Esophagus muscularis mucosa (tissue), 4 donors: ENCODE data around the gene NECTIN1. TPM values are rescaled to one million over a fixed set of nuclear protein-coding genes. Genes with fewer than 3 reads are reported as not detected.

Source experiments
- DNase-seq: peaks from one replicate; pipeline ENCODE4 v3.0.0-alpha.2; 2017; ENCODE audit errors: extremely low spot score
- H3K27ac ChIP-seq, 4 donors: fragments of 200-600 bp; sonication (generic); replicated peaks in 1 of 4; 1 replicate in 3 of 4; 2 replicates in 1 of 4; pipeline ENCODE4 v1.5.1; 2016 to 2019; ENCODE audit warnings: mild to moderate bottlenecking in 1 of 4
- H3K27me3 ChIP-seq, 4 donors: fragments of 200-600 bp; sonication (generic); one replicate each; pipeline versions ENCODE4 v1.5.1 to v1.6.0; 2016 to 2019
- H3K36me3 ChIP-seq, 4 donors: fragments of 200-600 bp; sonication (generic); one replicate each; pipeline ENCODE4 v1.5.1; 2016 to 2019
- H3K4me1 ChIP-seq, 4 donors: fragments of 200-600 bp; sonication (generic); one replicate each; pipeline ENCODE4 v1.5.1; 2016 to 2019
- H3K4me3 ChIP-seq, 4 donors: fragments of 200-600 bp; sonication (generic); 1 replicate in 2 of 4; 2 replicates in 2 of 4; pipeline ENCODE4 v1.5.1; 2016 to 2019; ENCODE audit warnings: mild to moderate bottlenecking in 4 of 4, moderate library complexity in 1 of 4
- H3K9me3 ChIP-seq, 4 donors: fragments of 200-600 bp; sonication (generic); 1 replicate in 3 of 4; 2 replicates in 1 of 4; pipeline ENCODE4 v1.5.1; 2016 to 2019
- EP300 ChIP-seq: sonication (generic); formaldehyde crosslinking; IDR thresholded peaks from one replicate; pipeline ENCODE4 v1.6.1; 2017; ENCODE audit warnings: antibody characterized with exemption
- POLR2A ChIP-seq: fragments of 450-650 bp; IDR thresholded peaks from one replicate; pipeline ENCODE4 v1.6.1; 2017; ENCODE audit warnings: antibody characterized with exemption, moderate library complexity, mild to moderate bottlenecking, low read depth
- POLR2AphosphoS5 ChIP-seq, 2 donors: sonication (generic); formaldehyde crosslinking; IDR thresholded peaks; one replicate each; pipeline ENCODE4 v1.6.1; 2017; ENCODE audit warnings: antibody characterized with exemption in 2 of 2
- WGBS: methylation state at CpG from one replicate; pipeline ENCODE4 v1.1.5; 2018; 5-methylcytosine and 5-hydroxymethylcytosine counted together
- intact Hi-C: fragments of 100-400 bp; cut with DNase I; formaldehyde crosslinking; loops from one replicate; pipeline ENCODE4 v1.15.1; 2023
- total RNA-seq, 4 donors: library from RNA; depleted of rRNA; stranded (reverse); fragments of >200 nt; gene quantifications; one replicate each; pipeline versions ENCODE4 v1.1.0 to v1.2.1, GENCODE V29; 2016
- TF ChIP-seq, protein P1 (sequence below), 3 experiments: fragments of 200-600 bp in 2 of 3; fragments of 450-650 bp in 1 of 3; sonication (generic) in 2 of 3; IDR thresholded peaks; one replicate each; pipeline ENCODE4 v1.5.1; 2017 to 2019; ENCODE audit warnings: antibody characterized with exemption in 3 of 3, mild to moderate bottlenecking in 2 of 3, moderate library complexity in 1 of 3

The NECTIN1 gene
- total RNA-seq, 4 donors from 2014 or later = 1.7 to 4.0 (median 2.5) TPM

DNA sequence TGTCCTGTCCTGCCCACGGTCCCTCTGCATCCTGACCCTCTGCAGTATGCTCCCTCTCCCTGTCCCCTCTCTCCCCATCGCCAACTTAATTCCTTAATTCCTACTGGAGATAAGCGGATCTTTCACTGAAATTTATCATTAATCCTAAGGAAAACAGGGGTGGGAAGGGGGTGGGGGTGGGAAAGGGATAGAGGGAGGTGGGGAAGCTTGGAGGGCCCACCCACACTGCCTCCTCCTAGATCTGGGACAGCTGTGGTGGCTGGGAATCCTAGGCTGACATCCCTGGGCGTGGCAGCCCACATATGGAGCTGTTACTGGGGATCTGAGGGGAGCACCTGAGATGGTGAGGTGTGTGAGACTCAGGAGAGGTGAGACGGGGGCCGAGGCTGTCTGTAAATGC is 14.4 kb downstream of the NECTIN1 start:
- DNase-seq = no peak
- Histone ChIP-seq H3K4me3 (no peak overlapping the region), H3K36me3 (no peaks in the 10 kb centered on the region), H3K27ac (no peak overlapping the region), H3K9me3 (no peaks in the 10 kb centered on the region), H3K27me3 (no peaks in the 10 kb centered on the region), H3K4me1 (no peaks in the 10 kb centered on the region)
- 85% methylated on average over 6 of the region's 6 CpGs for WGBS
- TF ChIP-seq, protein P1, sequence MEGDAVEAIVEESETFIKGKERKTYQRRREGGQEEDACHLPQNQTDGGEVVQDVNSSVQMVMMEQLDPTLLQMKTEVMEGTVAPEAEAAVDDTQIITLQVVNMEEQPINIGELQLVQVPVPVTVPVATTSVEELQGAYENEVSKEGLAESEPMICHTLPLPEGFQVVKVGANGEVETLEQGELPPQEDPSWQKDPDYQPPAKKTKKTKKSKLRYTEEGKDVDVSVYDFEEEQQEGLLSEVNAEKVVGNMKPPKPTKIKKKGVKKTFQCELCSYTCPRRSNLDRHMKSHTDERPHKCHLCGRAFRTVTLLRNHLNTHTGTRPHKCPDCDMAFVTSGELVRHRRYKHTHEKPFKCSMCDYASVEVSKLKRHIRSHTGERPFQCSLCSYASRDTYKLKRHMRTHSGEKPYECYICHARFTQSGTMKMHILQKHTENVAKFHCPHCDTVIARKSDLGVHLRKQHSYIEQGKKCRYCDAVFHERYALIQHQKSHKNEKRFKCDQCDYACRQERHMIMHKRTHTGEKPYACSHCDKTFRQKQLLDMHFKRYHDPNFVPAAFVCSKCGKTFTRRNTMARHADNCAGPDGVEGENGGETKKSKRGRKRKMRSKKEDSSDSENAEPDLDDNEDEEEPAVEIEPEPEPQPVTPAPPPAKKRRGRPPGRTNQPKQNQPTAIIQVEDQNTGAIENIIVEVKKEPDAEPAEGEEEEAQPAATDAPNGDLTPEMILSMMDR (IDR thresholded peaks at IDR 0.05) = no peak
- TF ChIP-seq EP300 (no peak), POLR2A (no peak), POLR2AphosphoS5 (IDR thresholded peaks at IDR 0.05) (no peak)
- intact Hi-C loops = no loop called here

DNA sequence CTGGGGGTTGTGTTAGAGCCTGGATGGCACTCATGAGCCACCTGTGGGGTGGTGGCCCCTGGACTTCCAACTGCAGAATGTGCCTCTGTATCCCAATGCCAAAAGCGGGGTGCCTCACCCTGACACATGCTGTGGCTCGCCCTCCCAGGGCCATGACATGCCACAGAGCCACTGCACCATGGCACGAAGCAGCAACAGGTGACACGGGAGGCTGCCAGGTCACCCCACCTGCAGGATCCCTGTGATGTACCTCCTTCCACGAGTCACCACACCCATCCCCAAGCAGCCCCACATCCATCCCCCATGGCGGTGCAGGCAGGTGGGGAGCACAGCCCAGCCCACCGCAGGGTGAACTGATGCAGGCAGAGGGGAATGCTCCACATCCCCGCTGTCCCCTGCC is 14.8 kb downstream of the NECTIN1 start:
- no peak overlapping the region for H3K27ac ChIP-seq
- no peaks in the 10 kb centered on the region for H3K9me3 ChIP-seq
- TF ChIP-seq EP300 (no peak), POLR2A (no peak), POLR2AphosphoS5 (IDR thresholded peaks at IDR 0.05) (no peak)
- TF ChIP-seq, protein P1 (IDR thresholded peaks at IDR 0.05) = no peak
- no peak overlapping the region for H3K4me3 ChIP-seq
- H3K36me3 ChIP-seq = no peaks in the 10 kb centered on the region
- WGBS = 92% methylated on average over 8 of the region's 8 CpGs
- no peaks in the 10 kb centered on the region for H3K27me3 ChIP-seq
- intact Hi-C loops = no loop called here
- no peak for DNase-seq
- H3K4me1 ChIP-seq = no peaks in the 10 kb centered on the region

GRCh38 chr11:119713359-119714040 is 15.5 kb downstream of the NECTIN1 start:
- no peak overlapping the region for H3K4me3 ChIP-seq
- no peak overlapping the region for H3K27ac ChIP-seq
- TF ChIP-seq POLR2A (no peak), EP300 (no peak), POLR2AphosphoS5 (IDR thresholded peaks at IDR 0.05) (no peak)
- TF ChIP-seq, protein P1 (IDR thresholded peaks at IDR 0.05) = no peak
- H3K9me3 ChIP-seq = no peaks in the 10 kb centered on the region
- DNase-seq = no peak
- WGBS = 80% methylated on average over 9 of the region's 9 CpGs
- H3K27me3 ChIP-seq = no peaks in the 10 kb centered on the region
- no peaks in the 10 kb centered on the region for H3K36me3 ChIP-seq
- no peaks in the 10 kb centered on the region for H3K4me1 ChIP-seq
- intact Hi-C loops = no loop called here

GRCh38 chr11:119712459-119713358 is 16.3 kb downstream of the NECTIN1 start:
- Histone ChIP-seq H3K9me3 (no peaks in the 10 kb centered on the region), H3K4me1 (no peaks in the 10 kb centered on the region), H3K27ac (no peak overlapping the region), H3K36me3 (no peaks in the 10 kb centered on the region), H3K4me3 (no peak overlapping the region), H3K27me3 (no peaks in the 10 kb centered on the region)
- intact Hi-C loops = no loop called here
- no peak for TF ChIP-seq POLR2A
- TF ChIP-seq, protein P1 (IDR thresholded peaks at IDR 0.05) = no peak
- TF ChIP-seq EP300 = no peak
- TF ChIP-seq POLR2AphosphoS5 (IDR thresholded peaks at IDR 0.05) = no peak
- DNase-seq = no peak
- 79% methylated on average over 10 of the region's 10 CpGs for WGBS
